Stimulated activated CD8-positive, alpha-beta memory T cell treated with anti-CD3 and anti-CD28 coated beads, Interleukin-4, amount 100 ng/mL, for 4 hours (primary cell): ENCODE results near the gene ENOX1.

Experiments used
- DNase-seq, 2 donors: peaks; one replicate each; pipeline ENCODE4 v3.0.0-alpha.2; 2020; ENCODE audit warnings: low read depth in 2 of 2, low spot score in 1 of 2

Gene ENOX1

DNA sequence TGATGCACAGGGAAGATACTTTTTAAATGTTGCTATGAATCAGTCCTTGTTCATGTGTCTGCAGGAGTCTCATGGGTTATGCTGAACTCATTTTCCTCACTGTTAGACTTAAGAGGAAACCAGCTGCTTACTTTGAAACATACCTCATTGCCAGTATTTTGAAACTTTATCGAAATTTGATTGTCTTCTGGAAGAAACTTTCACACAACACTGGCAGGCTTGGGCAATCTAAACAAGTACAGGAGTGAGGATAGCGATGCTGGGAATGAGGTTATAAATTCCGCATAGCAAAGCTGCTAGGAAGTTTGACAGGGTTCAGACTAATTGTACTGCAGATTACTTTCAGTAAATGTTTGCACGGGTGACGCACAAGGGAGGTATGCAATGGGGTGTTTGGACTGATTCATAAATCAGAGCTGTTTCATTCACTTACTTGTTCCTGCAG lies 517.7 kb downstream of the ENOX1 start:
- no peak for DNase-seq

DNA sequence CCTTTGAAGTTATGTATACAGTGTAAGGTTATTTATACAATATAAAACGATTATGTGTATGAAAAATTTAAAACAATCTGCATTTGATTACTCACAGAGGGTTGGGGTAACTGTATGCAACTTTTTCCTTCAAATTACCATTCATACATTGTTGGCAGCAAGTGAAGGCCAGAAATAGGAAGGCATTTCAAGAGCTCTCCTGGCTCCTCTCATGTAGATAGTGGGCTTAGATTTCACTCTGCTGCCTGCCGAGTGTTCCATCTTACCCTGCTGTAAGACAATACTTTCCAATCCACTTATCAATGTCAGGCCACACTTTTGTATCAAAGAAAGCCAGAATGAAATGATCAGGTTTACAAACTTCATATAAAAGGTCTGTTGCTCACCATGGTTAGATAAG lies 518.1 kb downstream of the ENOX1 start:
- DNase-seq = no peak

DNA sequence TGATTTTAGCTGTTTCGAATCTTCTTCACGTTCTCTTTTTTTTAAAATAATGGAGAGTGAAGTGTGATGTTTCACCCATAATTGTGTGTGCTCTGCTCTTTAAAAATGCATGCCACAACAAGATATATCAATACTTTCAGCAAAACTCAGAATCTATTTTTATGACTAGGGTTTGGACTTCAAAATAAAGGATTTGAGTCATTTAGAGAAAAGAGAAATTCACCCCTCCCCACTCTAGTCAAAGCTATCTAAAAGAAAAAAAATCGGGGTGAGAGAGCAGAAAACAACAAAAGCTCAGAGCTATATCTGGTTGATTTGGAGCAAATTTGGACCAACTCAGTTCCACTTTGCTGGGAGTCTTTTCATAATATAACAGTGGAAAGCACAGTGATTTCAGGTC lies 518.9 kb downstream of the ENOX1 start:
- no peak for DNase-seq

DNA sequence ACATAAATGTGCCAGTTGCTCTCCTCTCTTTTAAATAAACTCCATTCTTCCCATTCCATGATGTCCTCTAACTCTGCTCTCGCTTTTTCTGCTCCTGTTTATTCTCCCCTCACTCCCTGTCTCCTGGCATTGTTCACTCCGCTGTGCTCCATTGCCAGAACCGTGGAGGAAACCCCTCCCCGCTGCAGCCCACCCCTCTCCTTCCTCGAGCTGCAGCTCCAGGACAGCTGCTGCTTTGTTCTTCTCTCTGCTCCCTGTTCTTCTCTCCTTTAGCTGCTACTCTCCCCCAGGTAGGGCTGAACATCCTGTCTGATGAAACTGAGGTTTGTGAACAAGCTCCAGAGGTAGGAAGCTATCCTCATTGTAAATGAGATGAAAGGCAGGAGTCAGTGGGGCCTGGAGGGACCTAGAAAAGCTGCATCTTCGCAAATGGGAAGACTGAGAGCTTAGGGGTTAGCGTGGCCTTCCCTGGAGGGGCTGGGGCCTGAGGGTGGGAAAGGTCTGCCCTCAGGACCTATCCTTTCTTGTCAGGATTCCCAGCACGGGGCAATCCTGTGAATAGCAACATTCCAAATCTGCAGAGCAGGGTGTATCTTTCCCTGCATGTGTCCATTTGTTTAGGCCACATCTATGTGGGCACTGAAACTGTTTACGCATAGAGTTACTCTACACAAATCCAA lies 519.7 kb downstream of the ENOX1 start:
- DNase-seq = no peak

DNA sequence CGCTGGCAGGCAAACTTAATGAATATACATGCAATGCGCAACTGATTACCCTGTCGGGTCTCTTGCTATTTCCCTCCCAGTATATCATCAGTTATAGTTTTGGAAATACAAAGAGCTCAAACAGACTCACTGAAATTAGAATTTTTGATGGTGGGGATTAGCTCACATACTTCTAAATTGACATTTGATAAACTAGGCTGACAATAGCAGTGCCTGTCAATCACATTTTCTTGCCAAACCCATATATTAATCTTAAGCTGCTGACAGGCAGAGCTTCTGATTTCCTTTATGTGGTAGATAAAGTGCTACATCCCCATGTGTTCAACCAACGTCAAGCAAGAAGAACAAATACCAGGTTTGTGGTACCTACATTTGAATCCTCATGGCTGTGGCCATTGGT lies 521.7 kb downstream of the ENOX1 start:
- no peak for DNase-seq

DNA sequence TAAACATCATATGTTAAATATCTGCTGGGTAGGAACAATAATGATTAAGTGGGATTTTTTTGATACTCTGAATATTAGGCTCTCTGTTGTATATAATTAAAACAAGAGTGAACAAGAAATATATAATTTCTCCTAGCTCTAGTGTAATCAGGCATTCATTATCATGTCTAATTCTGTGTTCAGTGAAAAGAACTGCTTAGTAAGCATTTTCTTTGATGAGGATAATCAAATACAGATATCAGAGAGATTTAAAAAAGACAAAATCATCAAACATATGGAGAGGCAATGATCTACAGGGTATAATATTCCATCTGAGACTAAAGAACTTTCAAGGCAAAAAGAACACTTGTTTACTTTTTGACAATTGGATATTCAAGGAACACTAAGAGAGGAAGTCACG lies 522.3 kb downstream of the ENOX1 start:
- DNase-seq = no peak

DNA sequence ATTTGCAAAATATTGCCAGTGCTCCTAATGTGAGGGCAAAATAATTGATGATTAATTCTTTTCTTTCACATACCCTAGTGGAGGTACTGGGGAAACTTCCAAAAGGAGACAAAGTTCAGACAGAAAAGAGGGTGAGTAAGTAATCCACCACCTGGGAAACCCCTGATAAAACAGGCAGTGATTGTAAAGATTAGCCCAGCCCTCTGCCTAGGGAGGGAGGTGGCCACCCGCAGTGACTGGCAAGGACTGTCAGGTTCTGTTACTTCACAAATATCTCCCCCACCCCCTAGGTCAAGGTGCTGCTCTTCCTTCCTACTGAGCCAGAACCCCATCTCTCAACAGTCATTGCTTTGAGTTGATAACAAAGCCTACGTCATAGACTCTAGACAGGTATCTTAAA lies 523.7 kb downstream of the ENOX1 start:
- no peak for DNase-seq

DNA sequence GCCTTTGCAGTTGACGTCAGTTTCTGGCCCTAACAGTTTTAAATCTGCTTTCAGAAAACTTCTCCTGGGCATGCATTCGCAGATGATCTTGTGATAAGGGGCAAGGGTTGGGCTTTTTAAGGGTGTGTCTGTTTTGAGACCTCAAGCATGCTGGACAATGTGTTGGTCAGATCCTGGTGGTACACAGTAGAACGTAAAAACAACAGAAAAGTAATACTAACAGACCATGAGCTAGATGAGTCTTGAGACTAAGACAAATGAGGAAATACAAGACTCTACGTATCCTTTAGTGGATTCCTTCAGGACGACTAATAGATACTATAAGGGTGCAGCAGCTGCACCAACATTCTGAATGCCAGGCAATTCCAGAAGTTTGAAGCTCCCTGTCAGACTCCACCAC lies 525.8 kb downstream of the ENOX1 start:
- DNase-seq = no peak

DNA sequence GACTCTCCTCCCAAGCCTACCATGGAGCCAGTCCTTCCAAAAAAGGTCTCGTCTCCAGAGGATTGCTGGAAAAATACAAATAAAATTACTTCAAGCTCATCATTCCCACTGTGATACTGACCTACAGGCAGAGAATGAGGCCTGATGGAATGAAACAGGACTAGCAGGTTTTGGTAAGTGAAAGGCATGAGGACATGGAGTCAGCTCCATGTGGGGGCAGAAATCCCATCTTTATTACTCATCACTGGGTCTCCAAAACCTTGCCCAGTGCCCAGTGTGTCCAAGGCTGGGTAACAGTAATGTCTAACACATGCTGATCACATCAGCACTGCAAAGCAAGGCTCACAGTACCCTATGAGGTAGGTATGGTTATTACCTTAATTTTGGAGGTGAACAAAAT lies 528.0 kb downstream of the ENOX1 start:
- no peak for DNase-seq

DNA sequence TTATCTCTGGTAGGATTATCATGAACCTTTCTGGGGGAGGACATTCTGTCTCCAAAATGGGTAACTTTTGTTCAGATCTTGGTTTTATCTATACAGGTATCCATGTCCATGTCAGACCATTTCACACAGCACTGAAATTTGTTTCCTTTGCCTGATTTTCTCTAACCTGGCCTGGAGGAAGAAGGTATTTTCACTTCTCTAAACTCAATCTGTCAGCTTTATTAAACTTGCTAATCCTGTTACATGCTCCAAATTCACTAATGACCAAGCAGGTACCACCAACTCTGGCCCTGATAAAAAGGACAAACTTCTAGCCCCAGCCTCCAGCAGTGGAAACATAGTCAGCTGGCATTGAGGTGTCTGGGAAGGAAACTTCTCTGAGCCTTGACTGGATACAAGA lies 529.0 kb downstream of the ENOX1 start:
- no peak for DNase-seq

DNA sequence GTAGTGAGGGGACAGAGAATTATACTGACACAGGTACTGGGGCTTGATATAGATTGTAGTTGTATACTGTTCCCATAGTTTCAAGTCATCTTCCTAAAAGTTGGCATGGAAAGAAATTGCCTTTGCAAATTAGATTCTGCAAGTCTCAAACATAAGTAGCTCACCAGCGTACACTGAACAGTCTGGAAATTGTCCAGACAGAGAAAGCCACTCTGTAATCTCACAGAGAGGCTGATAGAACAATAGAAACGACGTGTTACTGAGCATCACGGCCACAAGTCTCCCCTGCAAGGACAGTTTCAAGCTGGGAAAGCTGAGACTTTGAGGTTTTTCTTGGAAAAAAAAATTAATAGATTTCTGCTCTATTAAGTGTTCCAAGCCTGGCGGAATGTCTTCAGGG lies 534.8 kb downstream of the ENOX1 start:
- DNase-seq = no peak

DNA sequence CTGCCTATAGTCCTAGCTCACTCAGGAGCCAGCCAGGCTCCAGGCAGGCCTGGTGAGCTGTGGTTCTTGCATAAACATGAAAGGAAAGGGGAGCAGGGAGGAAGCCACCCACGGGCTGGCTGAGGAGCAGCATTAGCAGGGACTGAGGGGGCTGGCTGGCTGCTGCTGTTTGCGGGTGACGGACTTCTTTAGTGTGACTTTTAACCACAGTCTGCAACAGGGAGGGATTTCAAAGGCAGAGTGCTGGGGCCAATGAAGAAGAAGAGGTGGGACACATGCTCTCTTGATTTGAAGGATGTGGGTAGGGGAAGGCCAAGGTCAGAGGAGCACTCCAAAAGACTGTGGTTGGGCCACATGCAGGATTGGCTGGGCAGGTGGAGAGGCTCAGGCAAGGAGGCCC lies 540.4 kb downstream of the ENOX1 start:
- no peak for DNase-seq

DNA sequence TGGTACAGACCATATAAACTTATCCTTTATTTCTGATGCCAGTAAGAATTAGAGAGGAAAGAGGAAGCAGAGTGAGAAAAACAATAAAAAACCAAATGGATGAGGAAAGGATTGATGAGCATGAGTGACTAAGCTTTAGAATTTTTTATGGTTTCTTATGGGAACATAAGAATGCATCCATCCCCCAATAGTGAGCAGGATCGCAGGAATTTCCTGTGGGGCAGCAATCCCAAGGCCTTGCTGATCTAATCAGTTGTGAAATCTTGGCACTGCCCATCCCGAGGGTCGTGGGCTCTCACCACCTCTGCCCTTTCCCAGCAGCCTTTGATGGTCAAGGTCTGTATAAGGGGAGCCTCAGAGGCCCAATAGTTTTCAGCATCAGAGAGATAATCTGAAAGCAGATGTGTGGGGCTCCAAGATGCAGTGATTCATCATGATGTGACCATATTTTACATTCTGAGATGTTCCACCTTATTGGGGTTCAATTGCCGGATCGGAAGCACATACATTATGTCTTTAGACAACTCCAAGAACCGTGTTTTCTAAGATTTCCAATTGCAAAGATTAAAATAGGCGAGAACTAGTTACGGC lies 541.3 kb downstream of the ENOX1 start:
- no peak for DNase-seq

DNA sequence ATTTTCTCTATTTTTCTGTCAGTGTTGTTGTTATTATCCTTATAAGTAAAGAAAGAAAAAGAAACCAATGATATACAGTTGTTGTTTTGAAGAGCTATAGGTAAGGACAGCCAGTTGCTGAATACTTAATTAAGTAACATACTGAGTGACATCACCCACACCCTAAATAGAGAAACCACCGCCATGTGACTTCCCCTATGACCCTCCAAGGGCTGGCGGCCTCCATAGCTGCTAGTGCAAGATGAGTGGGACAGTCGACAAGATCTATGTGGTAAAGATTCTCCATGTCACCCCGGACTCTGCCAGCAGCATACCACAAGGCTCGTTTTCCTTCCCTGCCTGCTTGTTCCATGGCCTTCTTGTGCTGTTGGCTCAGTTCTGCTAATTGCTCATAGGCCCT lies 542.3 kb downstream of the ENOX1 start:
- no peak for DNase-seq

DNA sequence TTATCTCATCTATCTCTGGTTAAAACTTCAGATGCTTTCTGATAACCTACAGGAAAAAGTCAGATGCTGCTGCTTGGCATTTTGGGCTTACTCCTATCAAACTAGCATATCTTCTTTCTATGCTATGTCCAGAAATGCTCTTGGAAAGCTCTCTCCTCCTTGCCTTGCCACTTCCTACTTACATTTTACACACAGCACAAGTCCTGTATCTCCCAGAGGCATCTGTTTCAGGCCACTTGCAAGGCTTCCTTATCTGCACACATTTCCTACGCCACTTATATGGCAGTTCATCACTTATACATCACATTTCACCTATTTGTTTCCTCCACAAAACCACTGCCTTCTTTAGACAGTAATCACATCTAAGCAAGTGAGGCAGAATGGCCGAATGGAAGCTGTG lies 543.1 kb downstream of the ENOX1 start:
- no peak for DNase-seq

DNA sequence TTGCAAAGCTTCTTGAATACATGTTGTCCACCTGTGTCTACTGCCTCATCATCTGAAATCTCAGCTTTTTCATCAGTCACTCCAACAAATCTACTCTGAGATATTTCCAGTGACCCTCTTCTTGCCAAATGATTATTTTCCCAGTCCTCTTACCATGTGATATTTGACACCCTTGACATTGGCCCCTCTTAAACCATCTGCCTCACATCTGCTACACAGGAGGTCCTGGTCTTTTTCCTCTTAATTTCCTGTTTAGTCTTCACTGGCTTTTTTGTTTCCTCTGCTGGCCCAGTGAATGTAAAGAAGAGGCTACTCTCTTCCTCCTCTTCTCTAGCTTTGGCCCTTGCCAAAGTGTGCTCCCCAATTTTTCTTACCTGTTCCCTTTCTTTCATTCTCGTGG lies 544.7 kb downstream of the ENOX1 start:
- DNase-seq = no peak

DNA sequence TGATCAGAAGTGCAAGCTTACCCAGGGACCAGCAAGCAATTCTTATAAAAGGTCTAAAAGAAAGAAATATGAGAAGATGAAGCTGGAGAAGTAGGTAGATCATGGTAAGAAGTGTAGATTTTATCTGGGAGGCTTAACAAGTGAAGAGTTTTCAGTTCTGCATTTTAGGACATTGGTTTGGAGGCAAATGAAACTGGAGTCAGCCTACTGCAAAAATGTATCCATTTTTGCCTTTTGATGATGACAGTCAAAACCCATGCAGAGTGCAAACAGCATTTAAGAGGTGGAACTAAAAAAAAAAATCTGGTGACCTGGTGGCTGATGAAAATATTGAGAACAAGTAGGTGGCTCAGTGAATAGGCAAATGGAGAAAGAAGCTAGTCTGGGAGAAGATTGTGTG lies 546.5 kb downstream of the ENOX1 start:
- DNase-seq = no peak

DNA sequence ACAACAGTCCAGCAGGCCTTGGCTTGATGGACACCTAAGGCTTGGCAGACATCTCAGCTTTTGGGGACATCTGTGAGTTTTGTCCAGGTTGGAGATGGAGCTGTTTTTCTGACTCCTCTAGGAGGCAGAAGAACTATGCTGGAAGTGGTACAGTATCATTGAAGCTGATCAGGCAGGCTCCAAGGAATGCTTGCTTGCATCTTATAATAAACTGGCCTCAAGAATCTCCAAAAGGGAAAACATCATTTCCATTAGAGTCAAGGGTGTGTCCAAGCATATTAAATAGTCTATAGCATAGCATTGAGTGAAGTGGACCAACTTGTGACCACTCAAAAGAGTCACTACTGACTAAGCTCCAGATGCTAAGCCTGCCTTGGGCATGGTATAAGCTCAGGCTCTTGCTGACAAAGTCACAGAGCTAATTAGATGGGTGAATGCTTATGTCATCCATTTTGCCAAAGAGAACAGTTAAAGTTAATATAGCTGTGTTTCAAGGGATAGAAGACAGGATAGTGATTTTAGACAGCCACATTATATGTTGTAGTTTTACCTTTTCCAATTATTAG lies 547.4 kb downstream of the ENOX1 start:
- no peak for DNase-seq

DNA sequence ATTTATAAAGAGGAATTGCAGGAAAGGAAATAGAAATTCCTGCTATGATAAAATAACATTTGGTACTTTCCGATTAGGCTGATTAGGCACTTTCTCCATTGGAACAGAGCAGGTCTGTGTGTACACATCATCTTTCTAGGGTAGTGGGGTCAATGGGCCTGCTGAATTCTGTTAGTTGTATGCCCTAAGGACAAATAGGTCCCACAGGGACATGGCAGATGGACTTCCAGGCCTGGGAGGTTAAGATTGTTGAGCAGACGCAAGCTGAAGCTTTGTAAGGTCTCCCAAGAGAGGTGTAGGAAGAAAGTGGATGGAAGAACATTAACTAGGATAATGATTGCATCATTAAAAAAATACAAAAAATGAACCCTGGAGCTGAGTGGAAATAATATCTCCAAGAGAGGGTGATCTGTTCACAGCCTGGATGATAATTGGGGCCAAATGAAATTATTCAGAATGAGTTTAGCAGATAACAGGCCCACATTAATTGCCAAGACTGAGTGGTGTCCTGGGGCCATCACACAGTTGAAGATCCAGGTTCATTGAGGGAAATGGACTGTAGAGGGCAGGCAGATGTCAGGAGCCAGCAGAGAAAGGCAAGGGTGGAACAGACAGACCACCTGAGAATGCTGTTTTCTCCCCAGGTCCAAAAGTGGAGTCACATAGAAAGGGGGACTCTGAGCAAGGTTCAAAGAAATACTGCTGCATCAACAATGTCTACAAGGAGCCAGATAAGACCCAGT lies 548.3 kb downstream of the ENOX1 start:
- no peak for DNase-seq

DNA sequence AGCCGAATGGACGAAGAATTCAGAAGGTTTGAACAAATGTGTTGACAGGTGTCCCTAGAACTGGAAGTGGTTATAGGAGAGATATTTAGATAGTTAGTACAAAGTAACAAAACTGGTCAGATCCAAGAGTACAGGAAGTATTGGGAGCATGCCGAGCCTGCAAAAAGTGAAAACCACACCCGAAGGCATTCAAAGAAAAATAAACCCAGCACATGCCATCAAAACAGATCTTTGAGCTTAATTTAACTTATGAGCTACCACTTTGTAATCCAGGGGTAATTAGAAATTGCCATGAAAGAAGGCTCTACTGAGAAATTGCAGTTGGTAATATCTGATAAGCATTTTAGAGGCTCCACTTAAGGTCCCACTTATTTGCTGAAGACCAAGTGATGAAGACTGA lies 549.2 kb downstream of the ENOX1 start:
- no peak for DNase-seq

DNA sequence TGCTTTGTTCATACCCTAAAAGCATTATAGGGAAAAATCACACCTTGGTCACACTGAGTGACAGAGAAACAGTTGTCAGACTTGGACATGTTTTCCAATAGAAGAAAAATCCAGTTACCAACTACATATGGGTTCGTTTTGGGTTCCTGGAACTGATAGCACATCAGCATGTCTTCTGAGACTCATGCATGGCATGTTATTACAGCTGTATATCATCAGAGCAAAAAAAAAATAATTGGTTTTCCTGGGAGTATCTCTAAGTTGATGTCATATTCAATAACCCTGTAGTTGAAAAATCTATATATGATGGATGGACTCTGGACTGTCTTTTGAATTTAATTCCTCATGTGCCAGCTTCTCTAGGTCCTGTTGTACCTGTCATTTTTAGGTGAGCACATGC lies 551.7 kb downstream of the ENOX1 start:
- DNase-seq = no peak

DNA sequence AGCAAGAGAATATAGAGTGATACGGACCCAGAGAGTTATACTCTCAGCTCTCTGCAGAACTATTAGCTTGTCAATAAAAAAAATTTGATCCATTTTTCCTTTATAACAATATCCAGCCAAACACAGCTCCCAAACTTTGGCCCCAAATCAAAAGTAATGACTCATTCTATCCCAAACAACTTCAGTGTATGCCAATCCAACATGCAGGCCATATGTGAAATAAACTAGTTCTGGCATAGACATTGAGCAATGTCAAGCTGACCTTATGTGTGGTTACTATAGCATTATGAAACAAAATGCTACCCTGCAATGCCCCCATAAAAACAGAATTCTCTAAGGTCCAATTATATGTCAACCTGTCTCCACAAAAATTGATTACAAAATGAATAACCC lies 553.9 kb downstream of the ENOX1 start:
- no peak for DNase-seq
